GM23248 (cell line): ENCODE results near the gene MPC1L. TPM values are rescaled to one million over a fixed set of nuclear protein-coding genes. Genes with fewer than 3 reads are reported as not detected.
"Not testable (repeated sequence)": the region's sequence is repeated elsewhere in the genome, so short reads cannot be mapped to it uniquely, and the experiment has no call there.

Source experiments
- DNase-seq: peaks from one replicate; pipeline ENCODE4 v3.0.0-alpha.2; 2015
- H2AFZ ChIP-seq: fragments of 200-600 bp; sonication (generic); 2 replicates; pipeline ENCODE4 v1.6.1; 2016; ENCODE audit warnings: antibody characterized with exemption
- H3F3A ChIP-seq: fragments of 200-600 bp; sonication (generic); 2 replicates; pipeline ENCODE4 v1.6.1; 2016; ENCODE audit warnings: mild to moderate bottlenecking, antibody characterized with exemption, mixed run types; ENCODE audit not compliant: insufficient read depth
- H3K27ac ChIP-seq: fragments of 200-600 bp; sonication (generic); 2 replicates; pipeline ENCODE4 v1.5.1; 2016; ENCODE audit warnings: mild to moderate bottlenecking
- H3K27me3 ChIP-seq: fragments of 200-600 bp; sonication (generic); replicated peaks from 2 replicates; pipeline ENCODE4 v1.6.1; 2016; ENCODE audit warnings: mild to moderate bottlenecking; ENCODE audit not compliant: insufficient read depth
- H3K36me3 ChIP-seq: fragments of 200-600 bp; sonication (generic); 2 replicates; pipeline ENCODE4 v1.6.1; 2016; ENCODE audit warnings: low read depth, mild to moderate bottlenecking
- H3K4me1 ChIP-seq: fragments of 200-600 bp; sonication (generic); 2 replicates; pipeline ENCODE4 v1.6.1; 2016; ENCODE audit warnings: mild to moderate bottlenecking; ENCODE audit not compliant: insufficient read depth
- H3K4me2 ChIP-seq: fragments of 200-600 bp; sonication (generic); one replicate; pipeline ENCODE4 v1.6.1; 2016; ENCODE audit warnings: mild to moderate bottlenecking; ENCODE audit not compliant: unreplicated experiment
- H3K4me3 ChIP-seq: fragments of 200-600 bp; sonication (generic); 2 replicates; pipeline ENCODE4 v1.5.1; 2016; ENCODE audit warnings: mild to moderate bottlenecking
- H3K79me2 ChIP-seq: fragments of 200-600 bp; sonication (generic); 2 replicates; pipeline ENCODE4 v1.6.1; 2016; ENCODE audit warnings: mild to moderate bottlenecking; ENCODE audit not compliant: insufficient read depth
- H3K9ac ChIP-seq: fragments of 200-600 bp; sonication (generic); 2 replicates; pipeline ENCODE4 v1.6.1; 2016; ENCODE audit warnings: mild to moderate bottlenecking
- H3K9me2 ChIP-seq: fragments of 200-600 bp; sonication (generic); 2 replicates; pipeline ENCODE4 v1.6.1; 2016; ENCODE audit warnings: mixed run types, mild to moderate bottlenecking, moderate library complexity; ENCODE audit not compliant: insufficient read depth
- H3K9me3 ChIP-seq: fragments of 200-600 bp; sonication (generic); one replicate; pipeline ENCODE4 v1.6.1; 2017; ENCODE audit warnings: low read depth
- H4K20me1 ChIP-seq: fragments of 200-600 bp; sonication (generic); 2 replicates; pipeline ENCODE4 v1.6.0; 2016; ENCODE audit not compliant: insufficient read depth
- EZH2 ChIP-seq: fragments of 200-600 bp; sonication (generic); IDR thresholded peaks from 2 replicates; pipeline ENCODE4 v1.6.1; 2018; ENCODE audit warnings: antibody characterized with exemption, mild to moderate bottlenecking; ENCODE audit not compliant: insufficient read depth, poor library complexity, severe bottlenecking
- EZH2phosphoT487 ChIP-seq: fragments of 200-600 bp; sonication (generic); IDR thresholded peaks from 2 replicates; pipeline ENCODE4 v1.6.1; 2018; ENCODE audit warnings: antibody characterized with exemption, moderate library complexity, mild to moderate bottlenecking, low read depth; ENCODE audit not compliant: insufficient read depth
- WGBS, 2 experiments: methylation state at CpG; one replicate each; pipeline ENCODE4 v1.1.6; 2015 to 2017; ENCODE audit warnings: low lambda C conversion rate in 2 of 2, low coverage in 1 of 2; ENCODE audit errors: missing lambda C conversion rate in 2 of 2; 5-methylcytosine and 5-hydroxymethylcytosine counted together
- in situ Hi-C: fragments of 300-500 bp; cut with MboI; formaldehyde crosslinking; loops from 2 replicates; pipeline ENCODE4 v1.15.0; 2020
- polyA plus RNA-seq: library from polyadenylated mRNA; unstranded; fragments of >200 nt; fragmentation: Nextera tagmentation; extraction: Ambion mirVana; gene quantifications from 2 replicates; pipeline ENCODE4 v1.2.1, GENCODE V29; 2016
- total RNA-seq: library from RNA; depleted of rRNA; stranded (reverse); fragments of >200 nt; shearing (Covaris generic); gene quantifications from 2 replicates; pipeline ENCODE4 v1.2.3, GENCODE V29; 2014

Gene MPC1L
- total and polyA plus RNA-seq, 2 experiments from 2014 or later, result not detected

DNA sequence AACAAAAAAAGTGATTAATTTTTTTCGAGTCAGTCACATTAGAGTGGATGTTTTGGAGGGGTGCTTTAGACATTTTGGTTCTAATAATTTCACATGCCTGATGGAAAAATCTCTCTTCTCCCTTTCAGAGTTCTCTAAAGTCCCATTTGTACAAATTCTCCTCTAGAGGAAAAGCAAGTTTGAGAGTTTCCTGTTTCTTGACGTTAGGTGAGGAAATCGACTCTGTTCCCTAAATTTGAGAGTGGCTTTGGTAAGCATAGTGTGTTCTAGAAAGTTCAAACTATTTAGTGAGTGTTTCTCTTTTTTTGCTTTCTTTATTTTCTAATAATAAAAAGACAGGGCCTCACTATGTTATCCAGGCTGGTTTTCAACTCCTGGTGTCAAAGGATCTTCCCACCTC lies 44.1 kb upstream of the MPC1L start:
- 66 to 71% methylated on average over 3 of the region's 3 CpGs for WGBS, 2 experiments
- TF ChIP-seq EZH2 (no peak), EZH2phosphoT487 (no peak)
- no peak overlapping the region for H2AFZ ChIP-seq
- no peaks in the 10 kb centered on the region for H3K36me3 ChIP-seq
- H3K9ac ChIP-seq, result no peak overlapping the region
- H3K27me3 ChIP-seq, result no peaks in the 10 kb centered on the region
- in situ Hi-C loops, result no loop called here
- no peak overlapping the region for H3K4me2 ChIP-seq
- no peak overlapping the region for H3K4me3 ChIP-seq
- H3K79me2 ChIP-seq, result peaks cover 31% of the 10 kb centered on the region
- no peak for DNase-seq
- no peaks in the 10 kb centered on the region for H4K20me1 ChIP-seq
- H3K27ac ChIP-seq, result no peak overlapping the region
- no peaks in the 10 kb centered on the region for H3K9me2 ChIP-seq
- H3K4me1 ChIP-seq, result peaks cover 6% of the 10 kb centered on the region; the same call in 1 of the 2 replicates
- no peaks in the 10 kb centered on the region for H3F3A ChIP-seq
- H3K9me3 ChIP-seq, result no peaks in the 10 kb centered on the region

DNA sequence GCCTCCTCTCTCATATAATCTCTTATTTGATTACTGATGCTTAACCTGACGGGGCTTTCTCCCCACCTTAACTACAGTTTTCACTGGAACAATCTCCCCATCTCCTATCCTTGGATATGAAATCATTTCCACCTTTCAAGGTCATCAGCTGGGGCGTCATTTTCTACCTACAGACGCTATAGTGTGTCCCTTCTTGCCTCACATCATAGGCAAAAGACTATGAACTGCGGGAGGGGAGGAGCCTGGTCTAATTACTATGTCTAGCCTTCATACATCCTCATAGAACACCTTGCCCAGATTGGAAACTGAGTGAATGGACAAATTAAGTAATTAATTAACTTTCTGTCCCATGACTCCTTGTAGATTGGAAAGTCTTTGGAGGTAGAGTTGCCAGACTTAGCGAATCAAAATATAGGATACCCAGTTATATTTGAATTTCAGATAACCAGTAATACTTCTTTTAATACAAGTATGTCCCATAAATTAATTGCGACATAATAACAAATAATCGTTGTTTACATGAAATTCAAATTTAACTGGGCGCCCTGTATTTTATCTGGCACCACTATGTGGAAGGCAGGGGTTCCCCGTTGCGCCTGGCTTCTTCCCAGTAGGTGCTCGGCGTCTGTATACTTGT lies 43.2 kb upstream of the MPC1L start:
- Histone ChIP-seq H3F3A (no peaks in the 10 kb centered on the region), H3K9me2 (no peaks in the 10 kb centered on the region), H4K20me1 (no peaks in the 10 kb centered on the region), H3K9me3 (no peaks in the 10 kb centered on the region), H3K4me2 (peak overlapping the region; percentile 78), H3K4me3 (peak overlapping the region; percentile 93), H3K4me1 (peaks cover 6% of the 10 kb centered on the region; the same call in 1 of the 2 replicates), H3K27me3 (no peaks in the 10 kb centered on the region), H3K79me2 (peaks cover 40% of the 10 kb centered on the region), H3K9ac (peak overlapping the region; percentile 94), H3K36me3 (no peaks in the 10 kb centered on the region), H3K27ac (peak overlapping the region; percentile 84), H2AFZ (peak overlapping the region; percentile 83)
- in situ Hi-C loops, result no loop called here
- TF ChIP-seq EZH2 (no peak), EZH2phosphoT487 (no peak)
- peak; percentile 2 for DNase-seq
- WGBS, 2 experiments, result 12 to 14% methylated on average over 8 of the region's 12 CpGs

DNA sequence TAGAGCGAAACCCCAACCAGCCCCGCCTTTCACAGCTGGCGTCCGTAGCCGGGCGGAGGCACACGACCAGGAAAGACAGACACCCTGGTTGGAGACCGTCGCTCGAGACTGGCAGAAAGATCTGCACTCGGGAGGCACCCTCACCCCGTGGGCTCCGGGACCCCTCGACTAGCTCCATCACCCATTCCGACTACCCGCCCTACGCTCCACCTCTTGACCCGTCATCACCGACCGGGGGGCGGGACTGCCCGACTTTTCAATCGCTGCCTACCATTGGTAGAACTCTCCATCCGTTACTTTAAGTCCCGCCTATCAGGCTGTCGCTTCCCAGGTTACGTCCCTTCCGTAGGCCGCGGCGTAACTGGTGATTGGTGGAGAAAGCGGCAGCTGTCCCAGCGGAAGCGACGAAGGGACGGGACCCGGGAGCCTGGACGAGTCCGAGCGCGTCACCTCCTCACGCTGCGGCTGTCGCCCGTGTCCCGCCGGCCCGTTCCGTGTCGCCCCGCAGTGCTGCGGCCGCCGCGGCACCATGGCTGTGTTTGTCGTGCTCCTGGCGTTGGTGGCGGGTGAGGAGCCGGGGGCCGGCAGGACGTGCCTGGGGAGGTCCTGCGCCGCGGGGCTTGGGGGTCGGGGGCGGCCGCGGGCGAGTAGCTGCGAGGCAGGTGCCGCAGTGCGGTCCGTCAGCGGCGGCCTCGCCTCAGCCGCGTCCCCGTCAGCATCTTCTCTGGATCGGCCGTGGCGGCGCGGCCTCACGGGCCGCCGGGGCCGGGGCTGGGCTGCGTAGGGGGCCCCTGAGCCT lies 42.5 kb upstream of the MPC1L start, which contains the start of gene ATP6AP2:
ATP6AP2 (plus strand) TSS at position 434 of the 799 bp plus-strand sequence; CDS start at position 530, 96 bp downstream.
- no peaks in the 10 kb centered on the region for H3F3A ChIP-seq
- WGBS, 2 experiments, result 0% methylated on average over 38 to 40 of the region's 89 CpGs
- H3K27me3 ChIP-seq, result no peaks in the 10 kb centered on the region
- peak within 1 kb of the TSS; percentile 84 for H3K27ac ChIP-seq
- no peaks in the 10 kb centered on the region for H4K20me1 ChIP-seq
- in situ Hi-C loops, result no loop called here
- H3K36me3 ChIP-seq, result no peaks in the 10 kb centered on the region
- H3K9ac ChIP-seq, result peak within 1 kb of the TSS; percentile 94
- peaks cover 6% of the 10 kb centered on the region; the same call in 1 of the 2 replicates for H3K4me1 ChIP-seq
- peak within 1 kb of the TSS; percentile 93 for H3K4me3 ChIP-seq
- peak within 1 kb of the TSS; percentile 78 for H3K4me2 ChIP-seq
- DNase-seq, result peak; percentile 94
- peaks cover 47% of the 10 kb centered on the region for H3K79me2 ChIP-seq
- TF ChIP-seq EZH2 (no peak), EZH2phosphoT487 (no peak)
- H2AFZ ChIP-seq, result peak within 1 kb of the TSS; percentile 83
- no peaks in the 10 kb centered on the region for H3K9me3 ChIP-seq
- H3K9me2 ChIP-seq, result no peaks in the 10 kb centered on the region

DNA sequence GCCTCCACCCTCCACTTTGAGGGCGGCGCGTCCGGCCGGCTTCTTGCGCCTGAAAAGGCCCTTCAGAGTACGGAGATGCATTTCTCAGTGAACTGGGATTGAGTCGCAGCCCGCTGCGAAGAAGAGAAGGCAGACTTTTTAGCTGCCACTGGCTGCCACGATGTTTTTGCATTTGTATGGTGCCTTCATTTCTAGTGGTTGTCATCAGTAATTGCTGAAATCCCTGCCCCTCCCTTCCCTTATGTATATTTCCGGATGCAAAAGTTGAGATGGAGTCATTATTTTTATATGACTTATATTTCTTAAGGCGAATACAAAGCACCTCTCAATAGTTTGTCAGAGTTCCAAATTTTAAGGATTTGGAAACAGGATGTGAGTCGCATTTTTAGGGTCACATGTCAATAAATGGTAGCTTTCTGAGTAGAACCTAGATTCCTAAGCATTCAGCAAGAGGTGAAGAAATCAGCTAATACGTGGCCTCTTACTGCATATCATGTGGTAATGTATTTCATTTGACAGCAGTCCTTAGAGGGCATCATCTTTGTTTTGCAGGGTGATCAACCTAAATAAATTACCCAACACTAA lies 41.8 kb upstream of the MPC1L start:
- Histone ChIP-seq H4K20me1 (no peaks in the 10 kb centered on the region), H3K4me3 (peak overlapping the region; percentile 93), H3K4me1 (peaks cover 6% of the 10 kb centered on the region; the same call in 1 of the 2 replicates), H3K9ac (peak overlapping the region; percentile 94), H3K36me3 (no peaks in the 10 kb centered on the region), H3F3A (no peaks in the 10 kb centered on the region), H2AFZ (peak overlapping the region; percentile 83), H3K27me3 (no peaks in the 10 kb centered on the region), H3K9me2 (no peaks in the 10 kb centered on the region), H3K9me3 (no peaks in the 10 kb centered on the region), H3K79me2 (peaks cover 54% of the 10 kb centered on the region), H3K4me2 (peak overlapping the region; percentile 76), H3K27ac (peak overlapping the region; percentile 84)
- peak; percentile 57 for DNase-seq
- in situ Hi-C loops, result no loop called here
- TF ChIP-seq EZH2, result no peak
- no peak for TF ChIP-seq EZH2phosphoT487
- 0 to 1% methylated on average over 5 to 15 of the region's 15 CpGs for WGBS, 2 experiments

DNA sequence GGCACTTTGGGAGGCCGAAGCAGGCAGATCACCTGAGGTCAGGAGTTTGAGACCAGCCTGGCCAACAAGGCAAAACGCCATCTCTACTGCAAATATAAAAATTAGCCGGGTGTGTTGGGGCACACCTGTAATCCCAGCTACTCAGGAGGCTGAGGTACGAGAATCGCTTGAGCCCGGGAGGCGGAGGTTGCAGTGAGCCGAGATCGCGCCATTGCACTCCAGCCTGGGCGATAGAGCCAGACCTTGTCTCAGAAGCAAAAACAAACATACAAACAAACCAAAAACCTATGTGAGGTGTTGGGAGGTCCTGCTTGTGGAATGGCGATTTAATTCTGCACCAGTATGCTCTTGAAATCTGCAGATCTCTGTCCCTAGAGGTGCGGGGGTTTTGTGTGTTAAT lies 41.0 kb upstream of the MPC1L start:
- H3K4me2 ChIP-seq, result peak overlapping the region; percentile 76
- H3K9me2 ChIP-seq, in situ Hi-C loops, DNase-seq, H4K20me1 ChIP-seq, H3K9me3 ChIP-seq, H3F3A ChIP-seq, H2AFZ ChIP-seq, H3K36me3 ChIP-seq, H3K27me3 ChIP-seq, H3K4me1 ChIP-seq: not testable (repeated sequence)
- peak overlapping the region; percentile 94 for H3K9ac ChIP-seq
- H3K79me2 ChIP-seq, result peaks cover 61% of the 10 kb centered on the region
- peak overlapping the region; percentile 93 for H3K4me3 ChIP-seq
- peak overlapping the region; percentile 84 for H3K27ac ChIP-seq
- 72 to 82% methylated on average over 9 to 13 of the region's 13 CpGs for WGBS, 2 experiments
